ENCODE data around the gene ITPR3. TPM values are rescaled to one million over a fixed set of nuclear protein-coding genes. Genes with fewer than 3 reads are reported as not detected.

The ITPR3 gene
- polyA plus RNA-seq, 1 donor (not counting 4 experiments of a cell fraction or from before 2014, with no cell fraction given), result 43.3 TPM

DNA sequence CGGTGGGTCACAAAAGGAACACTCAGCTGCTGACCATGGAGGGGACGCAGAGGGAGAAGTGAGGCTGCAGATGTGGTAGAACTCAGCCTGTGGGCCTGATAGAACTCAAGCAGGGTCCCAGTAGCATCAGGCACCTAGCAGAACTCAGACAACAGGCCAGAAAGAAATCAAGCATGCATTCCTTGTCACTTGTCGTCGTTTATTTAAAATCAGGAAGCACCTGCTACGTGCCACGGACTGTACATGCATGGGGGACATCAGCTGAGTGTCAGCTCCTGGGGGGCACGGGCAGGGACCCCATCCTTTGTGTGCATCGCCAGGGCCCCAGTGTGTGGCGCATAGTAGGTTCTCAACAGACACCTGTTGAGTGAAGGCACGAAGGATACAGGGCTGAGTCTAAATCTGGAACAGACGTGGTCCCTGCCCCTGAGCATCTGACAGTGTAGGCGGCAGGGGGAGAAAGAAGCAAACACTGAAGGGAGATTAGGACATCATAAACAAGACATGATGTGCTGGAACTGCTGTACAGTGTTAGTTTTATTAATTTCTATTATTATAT is 57.9 kb downstream of the ITPR3 start:
- Histone ChIP-seq H3K27ac (ENCODE audit: control insufficient read depth, insufficient read depth, low read length) (no peak overlapping the region), H3K9ac (ENCODE audit: control insufficient read depth, extremely low read depth, insufficient read depth, low read length) (no peak overlapping the region), H3K36me3 (ENCODE audit: control insufficient read depth in 2 of 2, extremely low read depth in 1 of 2, insufficient read depth in 2 of 2, low read length in 2 of 2) (peaks cover 59 to 61% of the 10 kb centered on the region in 2 experiments), H3K4me1 (ENCODE audit: control insufficient read depth, extremely low read depth, insufficient read depth, low read length) (no peaks in the 10 kb centered on the region), H3K4me3 (ENCODE audit: control insufficient read depth in 2 of 3, extremely low read depth in 1 of 3, insufficient read depth in 2 of 3, low read depth in 1 of 3, low read length in 3 of 3) (no peak overlapping the region), H3K9me3 (ENCODE audit: control insufficient read depth, low read depth, low read length) (no peaks in the 10 kb centered on the region), H3K9me1 (ENCODE audit: control insufficient read depth, extremely low read depth, insufficient read depth, low read length) (no peaks in the 10 kb centered on the region), H2AFZ (ENCODE audit: control insufficient read depth, low read length) (no peak overlapping the region), H3K4me2 (ENCODE audit: control insufficient read depth, extremely low read depth, insufficient read depth, low read depth, low read length) (no peak overlapping the region), H3K27me3 (ENCODE audit: control insufficient read depth, extremely low read depth, insufficient read depth, low read length) (no peaks in the 10 kb centered on the region), H4K20me1 (ENCODE audit: control insufficient read depth, extremely low read depth, insufficient read depth, low read length) (no peaks in the 10 kb centered on the region), H3K79me2 (ENCODE audit: control insufficient read depth, insufficient read depth, low read length) (no peaks in the 10 kb centered on the region)
- dilution Hi-C loops (cut with MboI; ENCODE audit: extremely low pct_ligation_motif_present, low sequenced_read_pairs), result no loop called here
- no peak for FAIRE-seq
- no peak for TF ChIP-seq EZH2 (IDR thresholded peaks at IDR 0.05; ENCODE audit: low read length)
- TF ChIP-seq, protein P1, sequence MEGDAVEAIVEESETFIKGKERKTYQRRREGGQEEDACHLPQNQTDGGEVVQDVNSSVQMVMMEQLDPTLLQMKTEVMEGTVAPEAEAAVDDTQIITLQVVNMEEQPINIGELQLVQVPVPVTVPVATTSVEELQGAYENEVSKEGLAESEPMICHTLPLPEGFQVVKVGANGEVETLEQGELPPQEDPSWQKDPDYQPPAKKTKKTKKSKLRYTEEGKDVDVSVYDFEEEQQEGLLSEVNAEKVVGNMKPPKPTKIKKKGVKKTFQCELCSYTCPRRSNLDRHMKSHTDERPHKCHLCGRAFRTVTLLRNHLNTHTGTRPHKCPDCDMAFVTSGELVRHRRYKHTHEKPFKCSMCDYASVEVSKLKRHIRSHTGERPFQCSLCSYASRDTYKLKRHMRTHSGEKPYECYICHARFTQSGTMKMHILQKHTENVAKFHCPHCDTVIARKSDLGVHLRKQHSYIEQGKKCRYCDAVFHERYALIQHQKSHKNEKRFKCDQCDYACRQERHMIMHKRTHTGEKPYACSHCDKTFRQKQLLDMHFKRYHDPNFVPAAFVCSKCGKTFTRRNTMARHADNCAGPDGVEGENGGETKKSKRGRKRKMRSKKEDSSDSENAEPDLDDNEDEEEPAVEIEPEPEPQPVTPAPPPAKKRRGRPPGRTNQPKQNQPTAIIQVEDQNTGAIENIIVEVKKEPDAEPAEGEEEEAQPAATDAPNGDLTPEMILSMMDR (optimal IDR thresholded peaks at IDR 0.05 in 1 of 3, IDR thresholded peaks at IDR 0.05 in 1 of 3, conservative IDR thresholded peaks at IDR 0.05 in 1 of 3; ENCODE audit: extremely low read depth in 1 of 3, insufficient read depth in 2 of 3, low read length in 3 of 3), result no peak
- DNase-seq (ENCODE audit: low read depth, low spot score), result no peak

DNA sequence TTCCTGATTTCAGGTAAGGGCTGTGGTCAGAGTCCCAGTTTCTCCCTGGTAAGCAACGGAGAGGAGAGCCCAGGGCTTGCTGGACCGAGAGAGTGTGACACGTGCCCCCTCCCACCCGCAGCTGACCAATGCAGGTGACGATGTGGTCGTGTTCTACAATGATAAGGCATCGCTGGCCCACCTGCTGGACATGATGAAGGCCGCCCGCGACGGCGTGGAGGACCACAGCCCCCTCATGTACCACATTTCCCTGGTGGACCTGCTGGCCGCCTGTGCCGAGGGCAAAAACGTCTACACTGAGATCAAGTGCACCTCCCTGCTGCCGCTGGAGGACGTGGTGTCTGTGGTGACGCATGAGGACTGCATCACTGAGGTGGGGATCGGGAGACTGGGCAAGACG is 58.6 kb downstream of the ITPR3 start:
- DNase-seq (ENCODE audit: low read depth, low spot score) (no peak), FAIRE-seq (no peak)
- Histone ChIP-seq H3K9me3 (ENCODE audit: control insufficient read depth, low read depth, low read length) (no peaks in the 10 kb centered on the region), H3K4me2 (ENCODE audit: control insufficient read depth, extremely low read depth, insufficient read depth, low read depth, low read length) (no peak overlapping the region), H2AFZ (ENCODE audit: control insufficient read depth, low read length) (no peak overlapping the region), H3K27ac (ENCODE audit: control insufficient read depth, insufficient read depth, low read length) (no peak overlapping the region), H3K9me1 (ENCODE audit: control insufficient read depth, extremely low read depth, insufficient read depth, low read length) (no peaks in the 10 kb centered on the region), H3K79me2 (ENCODE audit: control insufficient read depth, insufficient read depth, low read length) (no peaks in the 10 kb centered on the region), H3K36me3 (ENCODE audit: control insufficient read depth in 2 of 2, extremely low read depth in 1 of 2, insufficient read depth in 2 of 2, low read length in 2 of 2) (peaks cover 54 to 64% of the 10 kb centered on the region in 2 experiments), H3K27me3 (ENCODE audit: control insufficient read depth, extremely low read depth, insufficient read depth, low read length) (no peaks in the 10 kb centered on the region), H4K20me1 (ENCODE audit: control insufficient read depth, extremely low read depth, insufficient read depth, low read length) (no peaks in the 10 kb centered on the region), H3K4me1 (ENCODE audit: control insufficient read depth, extremely low read depth, insufficient read depth, low read length) (no peaks in the 10 kb centered on the region), H3K4me3 (ENCODE audit: control insufficient read depth in 2 of 3, extremely low read depth in 1 of 3, insufficient read depth in 2 of 3, low read depth in 1 of 3, low read length in 3 of 3) (no peak overlapping the region), H3K9ac (ENCODE audit: control insufficient read depth, extremely low read depth, insufficient read depth, low read length) (no peak overlapping the region)
- TF ChIP-seq EZH2 (IDR thresholded peaks at IDR 0.05; ENCODE audit: low read length), result no peak
- TF ChIP-seq, protein P1 (optimal IDR thresholded peaks at IDR 0.05 in 1 of 3, IDR thresholded peaks at IDR 0.05 in 1 of 3, conservative IDR thresholded peaks at IDR 0.05 in 1 of 3; ENCODE audit: extremely low read depth in 1 of 3, insufficient read depth in 2 of 3, low read length in 3 of 3), result no peak
- dilution Hi-C loops (cut with MboI; ENCODE audit: extremely low pct_ligation_motif_present, low sequenced_read_pairs), result no loop called here

Measured in keratinocyte (primary cell).